Stimulated activated CD8-positive, alpha-beta memory T cell treated with anti-CD3 and anti-CD28 coated beads, Interleukin-12 subunit alpha, Interleukin-12 subunit beta, amount 100 ng/mL, for 24 hours (primary cell): ENCODE data around the gene ADAMTS5.

Experiments used
- DNase-seq: peaks from one replicate; pipeline ENCODE4 v3.0.0-alpha.2; 2020; ENCODE audit errors: extremely low read depth

Gene ADAMTS5

GRCh38 chr21:26948194-26948593 is 18.7 kb downstream of the ADAMTS5 start:
- no peak for DNase-seq

GRCh38 chr21:26946744-26947446 is 20.0 kb downstream of the ADAMTS5 start:
- DNase-seq: no peak

- no peak for DNase-seq
These were observed 20.8 kb downstream of the ADAMTS5 start for GRCh38 chr21:26945916-26946675.

- no peak for DNase-seq
These were observed 23.0 kb downstream of the ADAMTS5 start for GRCh38 chr21:26943921-26944320.

- DNase-seq: no peak
These were observed 25.5 kb downstream of the ADAMTS5 start for GRCh38 chr21:26941421-26941820.

- DNase-seq: no peak
These were observed 27.2 kb downstream of the ADAMTS5 start for GRCh38 chr21:26939601-26940111.

GRCh38 chr21:26936641-26937040 is 30.2 kb downstream of the ADAMTS5 start:
- DNase-seq: no peak

- no peak for DNase-seq
These were observed 30.9 kb downstream of the ADAMTS5 start for GRCh38 chr21:26935977-26936376.

GRCh38 chr21:26934383-26934782 is 32.5 kb downstream of the ADAMTS5 start:
- no peak for DNase-seq

- no peak for DNase-seq
These were observed 33.4 kb downstream of the ADAMTS5 start for GRCh38 chr21:26933448-26933847.

GRCh38 chr21:26925636-26926035 is 41.3 kb downstream of the ADAMTS5 start:
- no peak for DNase-seq

GRCh38 chr21:26925122-26925521 is 41.8 kb downstream of the ADAMTS5 start:
- no peak for DNase-seq

- DNase-seq: no peak
These were observed 42.9 kb downstream of the ADAMTS5 start for GRCh38 chr21:26923986-26924385.

- DNase-seq: no peak
These were observed 46.8 kb downstream of the ADAMTS5 start for GRCh38 chr21:26920055-26920454.

GRCh38 chr21:26918323-26919079 is 48.4 kb downstream of the ADAMTS5 start:
- no peak for DNase-seq

- no peak for DNase-seq
These were observed 50.1 kb downstream of the ADAMTS5 start for GRCh38 chr21:26916799-26917198.

- DNase-seq: no peak
These were observed 52.3 kb downstream of the ADAMTS5 start for GRCh38 chr21:26914557-26914956.

- no peak for DNase-seq
These were observed 54.4 kb downstream of the ADAMTS5 start for GRCh38 chr21:26912466-26912865.

- no peak for DNase-seq
These were observed 56.9 kb downstream of the ADAMTS5 start for GRCh38 chr21:26909972-26910371.

GRCh38 chr21:26900980-26901379 is 65.9 kb downstream of the ADAMTS5 start:
- no peak for DNase-seq

- DNase-seq: no peak
These were observed 74.7 kb downstream of the ADAMTS5 start for GRCh38 chr21:26892151-26892550.

GRCh38 chr21:26888931-26889330 is 78.0 kb downstream of the ADAMTS5 start:
- no peak for DNase-seq
